Measurements from ENCODE around the gene RNASEH1.

DNA sequence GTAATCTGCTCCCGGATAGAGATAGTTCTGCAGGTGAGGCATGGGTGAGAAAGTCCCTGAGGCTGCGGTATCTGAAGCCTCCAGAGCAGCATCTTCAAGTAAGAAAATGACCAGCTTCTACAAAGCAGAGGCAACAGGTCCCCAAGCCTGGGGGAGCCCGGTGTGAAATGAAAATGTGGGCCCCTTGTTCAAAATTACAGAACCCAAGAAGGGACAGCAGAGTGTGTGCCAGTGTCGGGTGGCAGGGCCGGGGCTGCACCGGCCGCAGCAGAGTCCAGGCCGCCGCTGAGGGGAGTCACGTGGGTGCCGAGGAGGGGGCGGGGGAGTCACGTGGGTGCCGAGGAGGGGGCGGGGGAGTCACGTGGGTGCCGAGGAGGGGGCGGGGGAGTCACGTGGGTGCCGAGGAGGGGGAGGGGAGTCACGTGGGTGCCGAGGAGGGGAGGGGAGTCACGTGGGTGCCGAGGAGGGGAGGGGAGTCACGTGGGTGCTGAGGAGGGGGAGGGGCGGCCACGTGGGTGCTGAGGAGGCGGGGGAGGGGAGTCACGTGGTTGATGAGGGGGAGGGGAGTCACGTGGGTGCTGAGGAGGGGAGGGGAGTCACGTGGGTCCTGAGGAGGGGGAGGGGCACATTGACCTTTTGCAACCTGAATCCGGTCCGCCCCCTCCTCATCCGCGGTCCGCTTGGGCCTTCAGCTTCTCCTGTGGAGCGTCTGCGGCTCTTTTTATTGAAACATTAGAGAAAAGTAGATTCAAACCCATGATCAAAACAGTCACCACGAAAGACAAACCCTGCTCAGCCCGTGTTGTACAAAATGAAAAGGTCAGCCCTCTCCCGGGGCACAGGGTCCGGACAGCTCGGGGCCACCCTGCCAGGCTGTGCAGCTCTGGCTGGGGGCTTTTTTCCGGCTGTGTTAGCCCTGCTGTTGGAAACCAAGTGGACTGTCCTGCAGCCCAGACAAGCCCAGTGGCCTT lies 47.1 kb upstream of the RNASEH1 start:
- no peak for TF ChIP-seq ZFX (IDR thresholded peaks at IDR 0.05; ENCODE audit: borderline replicate concordance)
- TF ChIP-seq, protein P1, sequence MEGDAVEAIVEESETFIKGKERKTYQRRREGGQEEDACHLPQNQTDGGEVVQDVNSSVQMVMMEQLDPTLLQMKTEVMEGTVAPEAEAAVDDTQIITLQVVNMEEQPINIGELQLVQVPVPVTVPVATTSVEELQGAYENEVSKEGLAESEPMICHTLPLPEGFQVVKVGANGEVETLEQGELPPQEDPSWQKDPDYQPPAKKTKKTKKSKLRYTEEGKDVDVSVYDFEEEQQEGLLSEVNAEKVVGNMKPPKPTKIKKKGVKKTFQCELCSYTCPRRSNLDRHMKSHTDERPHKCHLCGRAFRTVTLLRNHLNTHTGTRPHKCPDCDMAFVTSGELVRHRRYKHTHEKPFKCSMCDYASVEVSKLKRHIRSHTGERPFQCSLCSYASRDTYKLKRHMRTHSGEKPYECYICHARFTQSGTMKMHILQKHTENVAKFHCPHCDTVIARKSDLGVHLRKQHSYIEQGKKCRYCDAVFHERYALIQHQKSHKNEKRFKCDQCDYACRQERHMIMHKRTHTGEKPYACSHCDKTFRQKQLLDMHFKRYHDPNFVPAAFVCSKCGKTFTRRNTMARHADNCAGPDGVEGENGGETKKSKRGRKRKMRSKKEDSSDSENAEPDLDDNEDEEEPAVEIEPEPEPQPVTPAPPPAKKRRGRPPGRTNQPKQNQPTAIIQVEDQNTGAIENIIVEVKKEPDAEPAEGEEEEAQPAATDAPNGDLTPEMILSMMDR (IDR thresholded peaks at IDR 0.05), result no peak
